ENCODE measurements around the gene NECAB3. TPM values are rescaled to one million over a fixed set of nuclear protein-coding genes. Genes with fewer than 3 reads are reported as not detected.
"Not testable (repeated sequence)": the region's sequence is repeated elsewhere in the genome, so short reads cannot be mapped to it uniquely, and the experiment has no call there.

NECAB3 gene
- total RNA-seq, 1 donor from 2014 or later: 29.2 TPM

DNA sequence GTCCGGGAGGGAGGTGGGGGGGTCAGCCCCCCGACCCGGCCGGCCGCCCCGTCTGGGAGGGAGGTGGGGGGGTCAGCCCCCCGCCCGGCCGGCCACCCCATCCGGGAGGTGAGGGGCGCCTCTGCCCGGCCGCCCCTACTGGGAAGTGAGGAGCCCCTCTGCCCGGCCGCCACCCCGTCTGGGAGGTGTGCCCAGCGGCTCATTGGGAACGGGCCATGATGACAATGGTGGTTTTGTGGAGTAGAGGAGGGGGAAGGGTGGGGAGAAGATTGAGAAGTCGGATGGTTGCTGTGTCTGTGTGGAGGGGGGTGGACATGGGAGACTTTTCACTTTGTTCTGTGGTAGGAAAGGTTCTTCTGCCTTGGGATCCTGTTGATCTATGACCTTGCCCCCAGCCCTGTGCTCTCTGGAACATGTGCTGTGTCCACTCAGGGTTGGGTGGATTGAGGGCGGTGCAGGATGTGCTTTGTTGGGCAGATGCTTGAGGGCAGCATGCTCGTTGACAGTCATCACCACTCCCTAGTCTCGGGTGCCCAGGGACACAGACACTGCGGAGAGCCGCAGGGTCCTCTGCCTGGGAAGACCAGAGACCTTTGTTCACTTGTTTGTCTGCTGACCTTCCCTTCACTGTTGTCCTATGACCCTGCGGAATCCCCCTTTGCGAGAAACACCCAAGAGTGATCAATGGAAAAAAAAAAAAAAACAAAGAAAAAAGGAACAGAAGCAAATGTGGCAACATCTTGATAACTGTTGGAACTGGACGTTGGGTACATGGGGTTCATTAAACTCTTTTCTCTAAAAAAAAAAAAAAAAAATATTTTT is 27.6 kb upstream of the NECAB3 start:
- DNase-seq (ENCODE audit: extremely low spot score in 2 of 2): no peak
- Histone ChIP-seq H3K27me3 (no peaks in the 10 kb centered on the region), H3K4me1 (peaks cover 11% of the 10 kb centered on the region), H3K36me3 (peaks cover 0 to 7% of the 10 kb centered on the region in 2 donors), H3K4me3 (no peak overlapping the region), H3K27ac (no peak overlapping the region), H3K9me3 (no peaks in the 10 kb centered on the region)
- TF ChIP-seq, protein P1, sequence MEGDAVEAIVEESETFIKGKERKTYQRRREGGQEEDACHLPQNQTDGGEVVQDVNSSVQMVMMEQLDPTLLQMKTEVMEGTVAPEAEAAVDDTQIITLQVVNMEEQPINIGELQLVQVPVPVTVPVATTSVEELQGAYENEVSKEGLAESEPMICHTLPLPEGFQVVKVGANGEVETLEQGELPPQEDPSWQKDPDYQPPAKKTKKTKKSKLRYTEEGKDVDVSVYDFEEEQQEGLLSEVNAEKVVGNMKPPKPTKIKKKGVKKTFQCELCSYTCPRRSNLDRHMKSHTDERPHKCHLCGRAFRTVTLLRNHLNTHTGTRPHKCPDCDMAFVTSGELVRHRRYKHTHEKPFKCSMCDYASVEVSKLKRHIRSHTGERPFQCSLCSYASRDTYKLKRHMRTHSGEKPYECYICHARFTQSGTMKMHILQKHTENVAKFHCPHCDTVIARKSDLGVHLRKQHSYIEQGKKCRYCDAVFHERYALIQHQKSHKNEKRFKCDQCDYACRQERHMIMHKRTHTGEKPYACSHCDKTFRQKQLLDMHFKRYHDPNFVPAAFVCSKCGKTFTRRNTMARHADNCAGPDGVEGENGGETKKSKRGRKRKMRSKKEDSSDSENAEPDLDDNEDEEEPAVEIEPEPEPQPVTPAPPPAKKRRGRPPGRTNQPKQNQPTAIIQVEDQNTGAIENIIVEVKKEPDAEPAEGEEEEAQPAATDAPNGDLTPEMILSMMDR (IDR thresholded peaks at IDR 0.05): no peak
- TF ChIP-seq POLR2AphosphoS5 (IDR thresholded peaks at IDR 0.05; ENCODE audit: insufficient read depth in 1 of 2, low read depth in 1 of 2): no peak
- TF ChIP-seq POLR2A (IDR thresholded peaks at IDR 0.05): no peak
- intact Hi-C loops (cut with DNase I): no loop called here

- DNase-seq (ENCODE audit: extremely low spot score in 2 of 2); intact Hi-C loops (cut with DNase I); H3K9me3 ChIP-seq; H3K36me3 ChIP-seq; H3K4me3 ChIP-seq; H3K27ac ChIP-seq; H3K27me3 ChIP-seq: not testable (repeated sequence)
- H3K4me1 ChIP-seq: peaks cover 21% of the 10 kb centered on the region
These were observed 26.6 kb upstream of the NECAB3 start for GRCh38 chr20:33700696-33701441.

DNA sequence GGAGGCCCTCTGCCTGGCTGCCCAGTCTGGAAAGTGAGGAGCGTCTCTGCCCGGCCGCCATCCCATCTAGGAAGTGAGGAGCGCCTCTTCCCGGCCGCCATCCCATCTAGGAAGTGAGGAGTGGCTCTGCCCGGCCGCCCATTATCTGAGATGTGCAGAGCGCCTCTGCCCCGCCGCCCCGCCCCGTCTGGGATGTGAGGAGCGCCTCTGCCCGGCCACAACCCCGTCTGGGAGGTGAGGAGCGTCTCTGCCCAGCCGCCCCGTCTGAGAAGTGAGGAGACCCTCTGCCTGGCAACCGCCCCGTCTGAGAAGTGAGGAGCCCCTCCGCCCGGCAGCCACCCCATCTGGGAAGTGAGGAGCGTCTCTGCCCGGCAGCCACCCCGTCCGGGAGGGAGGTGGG is 24.7 kb upstream of the NECAB3 start:
- H3K27me3 ChIP-seq; DNase-seq (ENCODE audit: extremely low spot score in 2 of 2); H3K27ac ChIP-seq; H3K9me3 ChIP-seq; H3K36me3 ChIP-seq; H3K4me3 ChIP-seq; intact Hi-C loops (cut with DNase I): not testable (repeated sequence)
- H3K4me1 ChIP-seq: peaks cover 22% of the 10 kb centered on the region

- DNase-seq (ENCODE audit: extremely low spot score in 2 of 2): no peak
- no peaks in the 10 kb centered on the region for H3K36me3 ChIP-seq
- no peaks in the 10 kb centered on the region for H3K27me3 ChIP-seq
- H3K9me3 ChIP-seq: no peaks in the 10 kb centered on the region
- intact Hi-C loops (cut with DNase I): no loop called here
- TF ChIP-seq, protein P1 (IDR thresholded peaks at IDR 0.05): no peak
- TF ChIP-seq POLR2A (IDR thresholded peaks at IDR 0.05) (no peak), POLR2AphosphoS5 (IDR thresholded peaks at IDR 0.05; ENCODE audit: insufficient read depth in 1 of 2, low read depth in 1 of 2) (peak; percentile 34 to 79)
- H3K4me3 ChIP-seq: no peak overlapping the region
- H3K4me1 ChIP-seq: peaks cover 27% of the 10 kb centered on the region
- peak overlapping the region; percentile 84 for H3K27ac ChIP-seq
These were observed 22.9 kb upstream of the NECAB3 start for GRCh38 chr20:33697129-33697528.

DNA sequence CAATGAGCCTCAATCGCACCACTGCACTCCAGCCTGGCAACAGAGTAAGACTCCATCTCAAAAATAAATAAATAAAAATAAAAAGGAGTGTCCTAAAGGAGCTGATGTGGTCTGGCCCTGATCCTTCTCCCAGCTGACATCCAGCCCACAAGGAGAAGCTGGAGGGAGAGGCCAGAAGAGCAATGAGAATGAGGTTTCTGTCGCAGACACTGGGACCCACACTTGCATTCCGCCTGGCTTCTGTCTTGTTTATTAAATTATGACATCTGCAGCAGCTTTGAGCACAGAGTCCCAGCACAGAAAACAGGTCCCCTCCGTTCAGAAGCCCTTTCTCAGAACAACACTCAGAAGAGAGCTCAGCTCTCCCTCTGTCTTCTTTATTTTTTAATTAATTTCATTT is 22.2 kb upstream of the NECAB3 start:
- Histone ChIP-seq H3K27ac (peak overlapping the region; percentile 84), H3K36me3 (no peaks in the 10 kb centered on the region), H3K9me3 (no peaks in the 10 kb centered on the region), H3K4me1 (peaks cover 27% of the 10 kb centered on the region), H3K4me3 (no peak overlapping the region), H3K27me3 (no peaks in the 10 kb centered on the region)
- DNase-seq (ENCODE audit: extremely low spot score in 2 of 2): no peak
- TF ChIP-seq POLR2AphosphoS5 (IDR thresholded peaks at IDR 0.05; ENCODE audit: insufficient read depth in 1 of 2, low read depth in 1 of 2) (no peak), POLR2A (IDR thresholded peaks at IDR 0.05) (no peak)
- TF ChIP-seq, protein P1 (IDR thresholded peaks at IDR 0.05): no peak
- intact Hi-C loops (cut with DNase I): no loop called here

GRCh38 chr20:33694639-33695012 is 20.4 kb upstream of the NECAB3 start:
- Histone ChIP-seq H3K27ac (peak overlapping the region; percentile 73), H3K9me3 (no peaks in the 10 kb centered on the region), H3K27me3 (no peaks in the 10 kb centered on the region), H3K4me3 (no peak overlapping the region), H3K4me1 (peaks cover 27% of the 10 kb centered on the region), H3K36me3 (no peaks in the 10 kb centered on the region)
- TF ChIP-seq, protein P1 (IDR thresholded peaks at IDR 0.05): no peak
- TF ChIP-seq POLR2A (IDR thresholded peaks at IDR 0.05): no peak
- intact Hi-C loops (cut with DNase I): no loop called here
- no peak for DNase-seq (ENCODE audit: extremely low spot score in 2 of 2)

Data from vagina (tissue), 2 donors.